GM12891 (cell line): Measurements from ENCODE around the gene TNFSF12.

Experiments
- POLR2A ChIP-seq: IDR thresholded peaks from 2 replicates; pipeline ENCODE4 v1.6.1; 2011; ENCODE audit warnings: low read depth, low read length, control low read depth
- POLR2AphosphoS5 ChIP-seq: IDR thresholded peaks from 2 replicates; pipeline ENCODE4 v1.6.1; 2011; ENCODE audit warnings: low read depth, low read length, control low read depth
- SPI1 ChIP-seq: IDR thresholded peaks from 2 replicates; pipeline ENCODE4 v1.6.1; 2011; ENCODE audit warnings: low read depth, low read length, control low read depth
- TAF1 ChIP-seq: IDR thresholded peaks from 2 replicates; pipeline ENCODE4 v1.6.1; 2011; ENCODE audit warnings: low read depth, low read length, control low read depth

- no peak for TF ChIP-seq TAF1
- no peak; the same call in 1 of the 2 replicates for TF ChIP-seq POLR2A
- 0 out of 2 replicates have a peak, but pooled peaks have one; percentile 53 for TF ChIP-seq POLR2AphosphoS5
- TF ChIP-seq SPI1 = no peak
Measured at GRCh38 chr17:7574176-7574953, 25.5 kb downstream of the TNFSF12 start.
